ENCODE data around the gene PCDHGA1.

The PCDHGA1 gene

DNA sequence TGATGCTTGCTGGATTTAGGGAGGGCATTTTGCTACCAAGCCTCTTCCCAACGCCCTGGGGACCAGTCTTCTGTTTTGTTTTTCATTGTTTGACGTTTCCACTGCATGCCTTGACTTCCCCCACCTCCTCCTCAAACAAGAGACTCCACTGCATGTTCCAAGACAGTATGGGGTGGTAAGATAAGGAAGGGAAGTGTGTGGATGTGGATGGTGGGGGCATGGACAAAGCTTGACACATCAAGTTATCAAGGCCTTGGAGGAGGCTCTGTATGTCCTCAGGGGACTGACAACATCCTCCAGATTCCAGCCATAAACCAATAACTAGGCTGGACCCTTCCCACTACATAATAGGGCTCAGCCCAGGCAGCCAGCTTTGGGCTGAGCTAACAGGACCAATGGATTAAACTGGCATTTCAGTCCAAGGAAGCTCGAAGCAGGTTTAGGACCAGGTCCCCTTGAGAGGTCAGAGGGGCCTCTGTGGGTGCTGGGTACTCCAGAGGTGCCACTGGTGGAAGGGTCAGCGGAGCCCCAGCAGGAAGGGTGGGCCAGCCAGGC, 181.5 kb downstream of the PCDHGA1 start:
- no CpG with 5 or more reads among the region's 4 CpGs for WGBS, 2 donors (ENCODE audit: extremely low coverage in 2 of 2, insufficient read length in 2 of 2, insufficient replicate concordance in 1 of 2)
- Histone ChIP-seq H3K27ac (replicated peaks; ENCODE audit: low read length) (peak overlapping the region; percentile 19), H3K36me3 (replicated peaks in 1 of 2; ENCODE audit: control insufficient read depth in 2 of 2, insufficient read depth in 2 of 2, low read length in 2 of 2) (peaks cover 27 to 50% of the 10 kb centered on the region in 2 donors), H3K14ac (ENCODE audit: low read length) (no peak overlapping the region), H2BK15ac (ENCODE audit: low read length) (no peak overlapping the region), H4K8ac (ENCODE audit: low read depth, low read length) (peak overlapping the region; percentile 17), H3K4me3 (ENCODE audit: low read length in 2 of 2) (no peak overlapping the region), H3K9ac (ENCODE audit: low read depth, low read length, poor library complexity) (no peak overlapping the region), H3K4me2 (ENCODE audit: insufficient read depth, low read length, poor library complexity, severe bottlenecking) (no peak overlapping the region), H3K18ac (ENCODE audit: low read length) (peak overlapping the region; percentile 55), H3K79me1 (ENCODE audit: low read depth, low read length) (no peaks in the 10 kb centered on the region), H3K4me1 (ENCODE audit: control insufficient read depth in 2 of 2, insufficient read depth in 1 of 2, low read depth in 1 of 2, low read length in 2 of 2) (peaks cover 48 to 51% of the 10 kb centered on the region in 2 donors), H3K27me3 (ENCODE audit: control insufficient read depth in 3 of 3, insufficient read depth in 3 of 3, low read depth in 1 of 3, low read length in 3 of 3) (no peaks in the 10 kb centered on the region), H2BK120ac (ENCODE audit: low read depth, low read length) (no peak overlapping the region), H3K9me3 (replicated peaks in 1 of 2; ENCODE audit: control insufficient read depth in 2 of 2, insufficient read depth in 1 of 2, low read depth in 1 of 2, low read length in 2 of 2) (peaks cover 0 to 2% of the 10 kb centered on the region in 2 donors), H3K23ac (ENCODE audit: low read depth, low read length, poor library complexity) (no peak overlapping the region), H4K91ac (ENCODE audit: low read depth, low read length, poor library complexity) (no peak overlapping the region), H2BK12ac (ENCODE audit: low read length) (no peak overlapping the region), H2AFZ (ENCODE audit: low read length) (no peak overlapping the region), H2BK5ac (ENCODE audit: low read length) (no peak overlapping the region), H3K4ac (ENCODE audit: low read length) (no peak overlapping the region), H2AK5ac (ENCODE audit: low read depth, low read length) (peak overlapping the region; percentile 58)
- no peak for DNase-seq (ENCODE audit: low spot score)

DNA sequence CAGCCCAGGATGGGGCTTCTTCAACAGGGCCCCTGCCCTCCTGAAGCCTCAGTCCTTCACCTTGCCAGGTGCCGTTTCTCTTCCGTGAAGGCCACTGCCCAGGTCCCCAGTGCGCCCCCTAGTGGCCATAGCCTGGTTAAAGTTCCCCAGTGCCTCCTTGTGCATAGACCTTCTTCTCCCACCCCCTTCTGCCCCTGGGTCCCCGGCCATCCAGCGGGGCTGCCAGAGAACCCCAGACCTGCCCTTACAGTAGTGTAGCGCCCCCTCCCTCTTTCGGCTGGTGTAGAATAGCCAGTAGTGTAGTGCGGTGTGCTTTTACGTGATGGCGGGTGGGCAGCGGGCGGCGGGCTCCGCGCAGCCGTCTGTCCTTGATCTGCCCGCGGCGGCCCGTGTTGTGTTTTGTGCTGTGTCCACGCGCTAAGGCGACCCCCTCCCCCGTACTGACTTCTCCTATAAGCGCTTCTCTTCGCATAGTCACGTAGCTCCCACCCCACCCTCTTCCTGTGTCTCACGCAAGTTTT, 182.1 kb downstream of the PCDHGA1 start:
- H3K4me3 ChIP-seq (ENCODE audit: low read length in 2 of 2) = no peak overlapping the region
- H3K23ac ChIP-seq (ENCODE audit: low read depth, low read length, poor library complexity) = no peak overlapping the region
- H2BK5ac ChIP-seq (ENCODE audit: low read length) = no peak overlapping the region
- H2BK120ac ChIP-seq (ENCODE audit: low read depth, low read length) = no peak overlapping the region
- H2AFZ ChIP-seq (ENCODE audit: low read length) = peak overlapping the region; percentile 69
- peaks cover 0 to 2% of the 10 kb centered on the region in 2 donors for H3K9me3 ChIP-seq (replicated peaks in 1 of 2; ENCODE audit: control insufficient read depth in 2 of 2, insufficient read depth in 1 of 2, low read depth in 1 of 2, low read length in 2 of 2)
- peak overlapping the region; percentile 45 for H3K4me2 ChIP-seq (ENCODE audit: insufficient read depth, low read length, poor library complexity, severe bottlenecking)
- H3K4ac ChIP-seq (ENCODE audit: low read length) = peak overlapping the region; percentile 47
- WGBS, 2 donors (ENCODE audit: extremely low coverage in 2 of 2, insufficient read length in 2 of 2, insufficient replicate concordance in 1 of 2) = no CpG with 5 or more reads among the region's 28 CpGs
- H3K14ac ChIP-seq (ENCODE audit: low read length) = no peak overlapping the region
- peak overlapping the region; percentile 63 for H2BK12ac ChIP-seq (ENCODE audit: low read length)
- no peak overlapping the region for H2BK15ac ChIP-seq (ENCODE audit: low read length)
- peak overlapping the region; percentile 58 for H2AK5ac ChIP-seq (ENCODE audit: low read depth, low read length)
- no peak overlapping the region for H4K8ac ChIP-seq (ENCODE audit: low read depth, low read length)
- H4K91ac ChIP-seq (ENCODE audit: low read depth, low read length, poor library complexity) = no peak overlapping the region
- H3K4me1 ChIP-seq (ENCODE audit: control insufficient read depth in 2 of 2, insufficient read depth in 1 of 2, low read depth in 1 of 2, low read length in 2 of 2) = peaks cover 43 to 46% of the 10 kb centered on the region in 2 donors
- no peaks in the 10 kb centered on the region for H3K79me1 ChIP-seq (ENCODE audit: low read depth, low read length)
- peak overlapping the region; percentile 99 for H3K27ac ChIP-seq (replicated peaks; ENCODE audit: low read length)
- peak overlapping the region; percentile 82 for H3K9ac ChIP-seq (ENCODE audit: low read depth, low read length, poor library complexity)
- peak; percentile 65 for DNase-seq (ENCODE audit: low spot score)
- peak overlapping the region; percentile 91 for H3K18ac ChIP-seq (ENCODE audit: low read length)
- no peaks in the 10 kb centered on the region for H3K27me3 ChIP-seq (ENCODE audit: control insufficient read depth in 3 of 3, insufficient read depth in 3 of 3, low read depth in 1 of 3, low read length in 3 of 3)
- H3K36me3 ChIP-seq (replicated peaks in 1 of 2; ENCODE audit: control insufficient read depth in 2 of 2, insufficient read depth in 2 of 2, low read length in 2 of 2) = peaks cover 27 to 55% of the 10 kb centered on the region in 2 donors

GRCh38 chr5:141512911-141513626, 182.8 kb downstream of the PCDHGA1 start:
- Histone ChIP-seq H3K79me1 (ENCODE audit: low read depth, low read length) (no peaks in the 10 kb centered on the region), H4K8ac (ENCODE audit: low read depth, low read length) (no peak overlapping the region), H3K9me3 (replicated peaks in 1 of 2; ENCODE audit: control insufficient read depth in 2 of 2, insufficient read depth in 1 of 2, low read depth in 1 of 2, low read length in 2 of 2) (peaks cover 0 to 2% of the 10 kb centered on the region in 2 donors), H2BK120ac (ENCODE audit: low read depth, low read length) (peak overlapping the region; percentile 51), H3K4me1 (ENCODE audit: control insufficient read depth in 2 of 2, insufficient read depth in 1 of 2, low read depth in 1 of 2, low read length in 2 of 2) (peaks cover 37 to 42% of the 10 kb centered on the region in 2 donors), H3K27me3 (ENCODE audit: control insufficient read depth in 3 of 3, insufficient read depth in 3 of 3, low read depth in 1 of 3, low read length in 3 of 3) (no peaks in the 10 kb centered on the region), H2BK12ac (ENCODE audit: low read length) (peak overlapping the region; percentile 91), H3K4me3 (ENCODE audit: low read length in 2 of 2) (peak overlapping the region; percentile 46 to 74), H3K9ac (ENCODE audit: low read depth, low read length, poor library complexity) (peak overlapping the region; percentile 89), H3K27ac (replicated peaks; ENCODE audit: low read length) (peak overlapping the region; percentile 99), H2BK15ac (ENCODE audit: low read length) (no peak overlapping the region), H3K36me3 (replicated peaks in 1 of 2; ENCODE audit: control insufficient read depth in 2 of 2, insufficient read depth in 2 of 2, low read length in 2 of 2) (peaks cover 29 to 61% of the 10 kb centered on the region in 2 donors), H3K18ac (ENCODE audit: low read length) (peak overlapping the region; percentile 96), H2AFZ (ENCODE audit: low read length) (peak overlapping the region; percentile 69), H2BK5ac (ENCODE audit: low read length) (peak overlapping the region; percentile 79), H3K4me2 (ENCODE audit: insufficient read depth, low read length, poor library complexity, severe bottlenecking) (peak overlapping the region; percentile 87), H3K23ac (ENCODE audit: low read depth, low read length, poor library complexity) (no peak overlapping the region), H4K91ac (ENCODE audit: low read depth, low read length, poor library complexity) (peak overlapping the region; percentile 48), H3K4ac (ENCODE audit: low read length) (peak overlapping the region; percentile 69), H2AK5ac (ENCODE audit: low read depth, low read length) (peak overlapping the region; percentile 78), H3K14ac (ENCODE audit: low read length) (no peak overlapping the region)
- peak; percentile 70 for DNase-seq (ENCODE audit: low spot score)
- no CpG with 5 or more reads among the region's 43 CpGs for WGBS, 2 donors (ENCODE audit: extremely low coverage in 2 of 2, insufficient read length in 2 of 2, insufficient replicate concordance in 1 of 2)

Data from neuronal stem cell (in vitro differentiated cells).